MG63 (cell line): ENCODE data around the gene SNED1. TPM values are rescaled to one million over a fixed set of nuclear protein-coding genes. Genes with fewer than 3 reads are reported as not detected.

Source experiments
- DNase-seq: peaks from one replicate; pipeline ENCODE4 v3.0.0-alpha.2; 2020
- H3K27me3 ChIP-seq: fragments of 250-450 bp; sonication (Bioruptor Pico); 2 replicates; pipeline ENCODE4 v1.5.1; 2020; ENCODE audit warnings: mild to moderate bottlenecking, moderate library complexity
- H3K36me3 ChIP-seq: fragments of 250-450 bp; sonication (Bioruptor Pico); 2 replicates; pipeline ENCODE4 v1.5.1; 2020; ENCODE audit warnings: mild to moderate bottlenecking, moderate library complexity
- H3K4me3 ChIP-seq: fragments of 250-450 bp; sonication (Bioruptor Pico); 2 replicates; pipeline ENCODE4 v1.5.1; 2020; ENCODE audit warnings: mild to moderate bottlenecking, moderate library complexity
- H3K9me3 ChIP-seq: fragments of 250-450 bp; sonication (Bioruptor Pico); 2 replicates; pipeline ENCODE4 v1.5.1; 2020; ENCODE audit warnings: mild to moderate bottlenecking, moderate library complexity
- total RNA-seq: library from RNA; depleted of rRNA; stranded (reverse); fragments of >200 nt; shearing (Covaris generic); gene quantifications from 2 replicates; pipeline ENCODE4 v1.2.3, GENCODE V29; 2014; ENCODE audit warnings: low replicate concordance

The SNED1 gene
- total RNA-seq, 1 experiment from 2014 or later, result 5.1 TPM

GRCh38 chr2:241019441-241020139 lies 21.2 kb downstream of the SNED1 start:
- Histone ChIP-seq H3K27me3 (no peaks in the 10 kb centered on the region), H3K9me3 (no peaks in the 10 kb centered on the region), H3K4me3 (no peak overlapping the region), H3K36me3 (no peaks in the 10 kb centered on the region; the same call in 1 of the 2 replicates)
- DNase-seq, result no peak

- H3K36me3 ChIP-seq, result no peaks in the 10 kb centered on the region; the same call in 1 of the 2 replicates
- H3K4me3 ChIP-seq, result no peak overlapping the region
- peaks cover 6% of the 10 kb centered on the region for H3K9me3 ChIP-seq
- H3K27me3 ChIP-seq, result no peaks in the 10 kb centered on the region
- no peak for DNase-seq
Measured at GRCh38 chr2:241020201-241020600, 21.8 kb downstream of the SNED1 start.

GRCh38 chr2:241020629-241021190 lies 22.3 kb downstream of the SNED1 start:
- no peaks in the 10 kb centered on the region for H3K27me3 ChIP-seq
- DNase-seq, result no peak
- H3K36me3 ChIP-seq, result no peaks in the 10 kb centered on the region; the same call in 1 of the 2 replicates
- no peak overlapping the region for H3K4me3 ChIP-seq
- H3K9me3 ChIP-seq, result peaks cover 11% of the 10 kb centered on the region

- Histone ChIP-seq H3K27me3 (no peaks in the 10 kb centered on the region), H3K4me3 (no peak overlapping the region), H3K9me3 (peaks cover 24% of the 10 kb centered on the region), H3K36me3 (no peaks in the 10 kb centered on the region; the same call in 1 of the 2 replicates)
- DNase-seq, result no peak
Measured at GRCh38 chr2:241025639-241026038, 27.2 kb downstream of the SNED1 start.

- DNase-seq, result no peak
- Histone ChIP-seq H3K36me3 (no peaks in the 10 kb centered on the region; the same call in 1 of the 2 replicates), H3K4me3 (no peak overlapping the region), H3K27me3 (no peaks in the 10 kb centered on the region), H3K9me3 (peaks cover 22% of the 10 kb centered on the region)
Measured at GRCh38 chr2:241029599-241030332, 31.3 kb downstream of the SNED1 start.

- DNase-seq, result no peak
Measured at GRCh38 chr2:241030333-241030680, 31.9 kb downstream of the SNED1 start.

GRCh38 chr2:241030883-241031282 lies 32.5 kb downstream of the SNED1 start:
- no peak overlapping the region for H3K4me3 ChIP-seq
- H3K9me3 ChIP-seq, result peaks cover 13% of the 10 kb centered on the region
- no peaks in the 10 kb centered on the region; the same call in 1 of the 2 replicates for H3K36me3 ChIP-seq
- DNase-seq, result no peak
- no peaks in the 10 kb centered on the region for H3K27me3 ChIP-seq

More at GRCh38 chr2:241030333-241030680, 31.9 kb downstream of the SNED1 start:
- Histone ChIP-seq H3K27me3 (no peaks in the 10 kb centered on the region), H3K9me3 (peaks cover 17% of the 10 kb centered on the region), H3K4me3 (no peak overlapping the region), H3K36me3 (no peaks in the 10 kb centered on the region; the same call in 1 of the 2 replicates)

- DNase-seq, result no peak
- no peak overlapping the region for H3K4me3 ChIP-seq
- H3K9me3 ChIP-seq, result peaks cover 7% of the 10 kb centered on the region; the same call in 1 of the 2 replicates
- H3K27me3 ChIP-seq, result no peaks in the 10 kb centered on the region
- no peaks in the 10 kb centered on the region; the same call in 1 of the 2 replicates for H3K36me3 ChIP-seq
Measured at GRCh38 chr2:241031436-241032165, 33.2 kb downstream of the SNED1 start.

- Histone ChIP-seq H3K9me3 (no peaks in the 10 kb centered on the region), H3K36me3 (no peaks in the 10 kb centered on the region), H3K27me3 (no peaks in the 10 kb centered on the region), H3K4me3 (no peak overlapping the region)
- no peak for DNase-seq
Measured at GRCh38 chr2:241033336-241033987, 35.0 kb downstream of the SNED1 start.

- Histone ChIP-seq H3K9me3 (no peaks in the 10 kb centered on the region), H3K36me3 (no peaks in the 10 kb centered on the region), H3K27me3 (no peaks in the 10 kb centered on the region), H3K4me3 (no peak overlapping the region)
- DNase-seq, result no peak
Measured at GRCh38 chr2:241033994-241034393, 35.6 kb downstream of the SNED1 start.

- Histone ChIP-seq H3K9me3 (no peaks in the 10 kb centered on the region), H3K27me3 (no peaks in the 10 kb centered on the region), H3K36me3 (no peaks in the 10 kb centered on the region), H3K4me3 (no peak overlapping the region)
- no peak for DNase-seq
Measured at GRCh38 chr2:241034490-241035141, 36.2 kb downstream of the SNED1 start.

GRCh38 chr2:241035142-241035817 lies 36.9 kb downstream of the SNED1 start:
- DNase-seq, result no peak
- no peak overlapping the region for H3K4me3 ChIP-seq
- no peaks in the 10 kb centered on the region for H3K36me3 ChIP-seq
- no peaks in the 10 kb centered on the region for H3K9me3 ChIP-seq
- no peaks in the 10 kb centered on the region for H3K27me3 ChIP-seq

- no peaks in the 10 kb centered on the region for H3K27me3 ChIP-seq
- H3K36me3 ChIP-seq, result no peaks in the 10 kb centered on the region
- no peak overlapping the region for H3K4me3 ChIP-seq
Measured at GRCh38 chr2:241035818-241036396, 37.5 kb downstream of the SNED1 start.

GRCh38 chr2:241036397-241036963 lies 38.1 kb downstream of the SNED1 start:
- Histone ChIP-seq H3K4me3 (no peak overlapping the region), H3K36me3 (no peaks in the 10 kb centered on the region), H3K27me3 (no peaks in the 10 kb centered on the region), H3K9me3 (no peaks in the 10 kb centered on the region)
- no peak for DNase-seq

More at GRCh38 chr2:241035818-241036396, 37.5 kb downstream of the SNED1 start:
- DNase-seq, result no peak
- H3K9me3 ChIP-seq, result no peaks in the 10 kb centered on the region

GRCh38 chr2:241036964-241037421 lies 38.6 kb downstream of the SNED1 start:
- Histone ChIP-seq H3K27me3 (no peaks in the 10 kb centered on the region), H3K4me3 (no peak overlapping the region)
- no peak for DNase-seq

More at GRCh38 chr2:241036964-241037421, 38.6 kb downstream of the SNED1 start:
- no peaks in the 10 kb centered on the region for H3K36me3 ChIP-seq
- no peaks in the 10 kb centered on the region for H3K9me3 ChIP-seq
